NOMO-1 (cell line): ENCODE results near the gene CNIH2.
"Not testable (repeated sequence)": the region's sequence is repeated elsewhere in the genome, so short reads cannot be mapped to it uniquely, and the experiment has no call there.

Experiments used
- DNase-seq, 2 experiments: peaks; one replicate each; lab custom pipeline; 2025; ENCODE audit not compliant: unreplicated experiment in 2 of 2; lab: John Stamatoyannopoulos, UW

CNIH2 gene

GRCh38 chr11:66313321-66314185, 35.6 kb downstream of the CNIH2 start:
- DNase-seq: no peak

DNA sequence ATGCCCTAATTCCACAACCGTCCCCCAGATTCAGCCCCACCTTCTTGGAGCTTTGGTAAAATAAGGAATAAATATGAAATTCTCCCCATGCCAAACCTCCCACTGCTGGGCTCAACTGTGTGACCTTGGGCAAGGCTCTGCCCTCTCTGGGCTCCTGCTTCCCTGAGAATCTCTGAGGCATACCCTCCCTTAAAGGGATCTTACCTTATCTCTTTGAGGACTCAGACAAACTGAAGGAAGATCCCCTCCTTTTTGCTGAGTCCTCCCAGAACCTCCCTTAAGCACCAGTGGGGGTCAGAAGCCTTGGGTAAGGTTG, 36.2 kb downstream of the CNIH2 start:
- DNase-seq: no peak

DNA sequence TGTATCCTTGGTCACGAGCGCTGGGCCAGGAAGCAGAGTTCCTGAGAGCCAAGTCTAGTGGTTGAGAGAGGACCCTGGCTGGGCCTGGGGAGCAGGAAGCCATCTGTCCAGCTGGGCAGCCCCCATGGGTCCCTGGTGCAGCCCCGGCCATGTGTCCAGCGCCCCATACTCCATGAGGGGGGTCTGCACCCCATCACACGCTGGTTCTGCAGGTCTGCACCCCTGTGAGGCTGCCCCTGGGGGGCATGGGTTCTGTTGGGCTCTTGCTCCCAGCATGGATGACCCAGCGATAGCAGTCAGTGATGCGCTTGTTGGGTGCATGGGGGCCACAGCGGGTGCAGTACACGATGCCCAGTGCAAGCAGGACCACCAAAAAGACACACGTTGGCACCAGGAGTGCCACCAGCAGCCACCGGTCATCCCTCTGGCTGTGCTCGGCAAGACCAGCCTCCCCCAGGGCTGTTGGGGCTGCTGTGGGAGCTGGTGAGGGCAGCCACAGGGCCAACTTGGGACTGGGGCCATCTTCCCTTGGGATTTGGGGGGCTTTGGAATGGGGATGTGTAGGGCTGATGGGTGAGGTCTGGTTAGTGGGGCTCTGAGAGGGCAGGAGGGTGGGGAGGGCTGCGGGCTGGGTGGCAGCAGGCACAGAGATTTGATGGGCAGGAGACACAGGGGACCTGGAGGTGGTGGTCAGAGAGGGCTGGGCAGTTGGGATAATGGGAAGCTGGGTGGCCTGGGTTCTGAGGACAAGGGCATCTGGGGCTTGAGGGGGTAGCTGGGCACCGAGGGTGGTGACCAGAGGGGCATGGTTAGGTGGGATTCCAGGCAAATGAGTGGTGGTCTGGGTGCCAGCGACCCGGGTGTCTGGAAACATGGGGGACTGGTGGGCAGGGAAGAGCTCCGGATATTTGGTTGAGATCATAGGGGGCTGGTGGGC, 36.9 kb downstream of the CNIH2 start:
- no peak for DNase-seq

DNA sequence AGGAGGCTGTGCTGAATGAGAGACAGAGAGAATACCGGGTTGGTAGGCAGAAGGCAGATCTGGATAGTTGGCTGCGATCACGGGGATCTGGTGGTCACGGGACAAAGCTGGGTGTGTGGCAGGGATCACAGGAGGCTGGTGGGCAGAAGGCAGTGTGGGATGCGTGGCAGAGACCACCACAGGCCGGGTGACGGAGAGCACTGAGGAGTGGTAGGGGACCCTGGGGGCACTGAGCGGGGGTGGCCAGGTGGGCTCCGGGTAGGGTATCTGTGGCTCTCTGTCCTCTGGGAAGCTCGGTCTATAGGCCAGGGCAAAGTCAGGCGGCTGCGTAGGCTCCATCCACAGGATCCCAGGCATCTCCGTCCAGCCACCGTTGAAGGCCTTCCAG, 37.5 kb downstream of the CNIH2 start:
- DNase-seq: no peak

- DNase-seq: no peak
Measured at GRCh38 chr11:66315921-66316811, 38.2 kb downstream of the CNIH2 start.

DNA sequence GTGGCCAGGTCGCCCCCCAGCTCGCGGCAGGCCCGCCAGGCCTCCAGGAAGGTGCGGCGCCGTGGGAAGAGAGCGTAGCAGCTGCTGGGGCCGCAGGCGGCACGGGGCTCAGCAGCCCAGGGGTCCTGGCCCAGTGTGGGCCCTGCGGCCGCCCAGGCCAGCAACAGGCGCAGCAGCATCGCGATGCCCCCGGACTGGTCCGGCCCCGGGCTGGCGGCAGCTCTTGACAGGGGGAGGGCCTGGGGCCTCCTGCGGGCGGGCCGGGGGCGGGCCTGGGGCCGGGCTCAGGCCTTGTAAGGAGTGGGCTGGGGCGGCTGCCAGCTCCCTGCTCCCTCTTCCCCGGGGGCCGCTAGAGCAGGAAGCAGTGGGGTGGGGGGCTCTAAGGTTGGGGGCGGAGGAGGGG, 38.9 kb downstream of the CNIH2 start, which contains the start of gene CD248:
CD248 (minus strand) TSS at position 196 of the 403 bp plus-strand sequence; CDS start at position 179, 17 bp downstream.
- DNase-seq: no peak

DNA sequence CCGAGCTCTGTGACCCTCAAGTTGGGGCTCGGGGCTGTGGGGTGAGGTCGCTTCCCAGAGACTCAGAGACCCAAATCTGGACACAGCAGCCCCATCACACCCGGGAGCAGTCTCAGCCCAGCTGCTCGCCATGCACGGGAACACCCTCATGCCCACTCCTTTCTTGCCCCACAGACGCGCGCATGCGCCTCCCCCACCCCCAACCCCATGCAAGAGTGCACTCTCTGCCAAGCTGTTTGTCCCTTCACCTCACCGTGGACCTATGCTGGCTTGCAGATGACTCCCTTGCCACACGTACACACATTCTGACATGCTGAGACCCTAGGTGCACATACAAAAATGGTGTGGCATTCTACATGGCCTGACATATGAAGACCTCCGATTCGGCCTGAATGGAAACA, 39.3 kb downstream of the CNIH2 start:
- no peak for DNase-seq

- peak; percentile 89 to 95 for DNase-seq
Measured at GRCh38 chr11:66317723-66318599, 40.0 kb downstream of the CNIH2 start.

DNA sequence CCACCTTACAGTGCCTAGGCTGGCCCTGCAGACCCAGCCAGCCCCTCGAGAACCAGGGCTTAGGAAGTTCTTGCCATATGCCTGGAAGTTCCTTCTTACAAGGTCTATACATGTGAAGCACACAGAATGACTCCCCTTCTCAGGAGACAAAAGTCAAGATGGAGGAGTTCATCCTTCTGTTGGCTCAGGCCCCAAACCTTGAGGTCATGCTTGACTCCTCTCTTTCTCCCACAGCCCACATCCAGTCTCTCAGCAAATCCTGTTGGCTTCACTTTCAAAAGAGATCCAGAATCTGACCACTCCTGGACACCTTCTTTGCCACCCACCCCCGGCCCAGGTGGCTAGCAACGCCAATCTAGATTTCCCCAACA, 40.6 kb downstream of the CNIH2 start:
- no peak for DNase-seq

DNA sequence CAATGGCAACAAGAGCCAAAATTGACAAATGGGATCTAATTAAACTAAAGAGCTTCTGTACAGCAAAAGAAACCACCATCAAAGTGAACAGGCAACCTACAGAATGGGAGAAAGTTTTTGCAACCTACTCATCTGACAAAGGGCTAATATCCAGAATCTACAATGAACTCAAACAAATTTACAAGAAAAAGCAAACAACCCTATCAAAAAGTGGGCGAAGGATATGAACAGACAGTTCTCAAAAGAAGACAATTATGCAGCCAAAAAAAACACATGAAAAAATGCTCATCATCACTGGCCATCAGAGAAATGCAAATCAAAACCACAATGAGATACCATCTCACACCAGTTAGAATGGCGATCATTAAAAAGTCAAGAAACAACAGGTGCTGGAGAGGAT, 42.3 kb downstream of the CNIH2 start:
- not testable (repeated sequence) for DNase-seq

GRCh38 chr11:66320748-66321147, 42.8 kb downstream of the CNIH2 start:
- not testable (repeated sequence) for DNase-seq

GRCh38 chr11:66321606-66322005, 43.6 kb downstream of the CNIH2 start:
- DNase-seq: no peak

DNA sequence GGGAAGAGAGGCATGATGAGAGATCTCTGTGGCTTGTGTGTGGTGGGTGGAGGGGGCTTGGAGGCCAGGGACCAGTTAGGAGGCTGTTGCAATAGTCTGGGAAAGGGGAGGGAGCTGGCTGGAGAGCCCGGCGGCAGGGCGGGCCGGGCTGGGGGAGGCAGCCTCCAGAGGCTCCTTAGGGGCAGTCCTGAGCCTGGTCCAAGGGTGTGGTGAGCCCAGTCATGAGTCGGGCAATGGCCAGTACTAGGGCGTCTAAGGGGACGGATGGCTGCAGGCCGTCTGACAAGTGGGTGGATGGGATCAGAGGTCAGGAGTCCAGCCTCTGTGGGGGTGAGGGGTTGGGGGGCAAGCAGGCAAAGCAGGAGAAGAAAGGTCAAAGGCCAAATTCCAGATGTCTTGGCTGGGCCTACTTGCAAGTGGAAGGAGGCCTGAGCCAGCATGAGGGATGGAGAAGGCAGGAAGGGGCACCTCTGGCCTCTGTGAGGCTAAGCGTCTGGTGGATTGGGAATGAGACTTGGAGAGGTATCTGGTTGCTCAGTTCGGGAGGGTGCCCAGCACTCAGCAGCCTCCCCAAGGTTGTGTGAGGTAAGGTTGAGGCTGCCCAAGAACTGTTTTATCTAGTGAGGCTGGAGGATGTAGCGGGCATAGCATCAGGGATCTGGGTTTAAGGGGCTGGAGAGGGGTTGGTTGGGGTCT, 44.9 kb downstream of the CNIH2 start:
- no peak for DNase-seq

GRCh38 chr11:66323684-66324083, 45.7 kb downstream of the CNIH2 start:
- no peak for DNase-seq

DNA sequence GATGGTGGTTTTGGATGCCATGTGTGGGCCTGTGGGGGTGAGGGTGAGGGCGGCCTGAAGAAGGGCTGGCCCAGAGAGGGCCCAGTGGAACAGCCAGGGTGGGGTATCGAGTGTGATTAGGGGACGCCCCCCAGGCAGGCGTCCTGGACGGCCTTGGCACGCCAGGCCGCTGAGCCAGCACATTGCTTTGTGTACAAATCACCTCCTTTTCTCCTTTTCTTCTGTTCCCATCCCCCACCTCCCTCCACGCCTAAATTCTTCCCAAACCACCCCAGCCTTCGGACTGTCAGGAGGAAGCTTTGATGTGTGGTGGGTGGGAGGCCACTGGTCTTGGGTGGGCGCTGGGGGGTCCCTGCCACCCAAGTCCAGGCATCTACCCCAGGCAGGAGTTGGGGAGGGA, 46.7 kb downstream of the CNIH2 start:
- DNase-seq: no peak

- no peak for DNase-seq
Measured at GRCh38 chr11:66325263-66325671, 47.3 kb downstream of the CNIH2 start.

DNA sequence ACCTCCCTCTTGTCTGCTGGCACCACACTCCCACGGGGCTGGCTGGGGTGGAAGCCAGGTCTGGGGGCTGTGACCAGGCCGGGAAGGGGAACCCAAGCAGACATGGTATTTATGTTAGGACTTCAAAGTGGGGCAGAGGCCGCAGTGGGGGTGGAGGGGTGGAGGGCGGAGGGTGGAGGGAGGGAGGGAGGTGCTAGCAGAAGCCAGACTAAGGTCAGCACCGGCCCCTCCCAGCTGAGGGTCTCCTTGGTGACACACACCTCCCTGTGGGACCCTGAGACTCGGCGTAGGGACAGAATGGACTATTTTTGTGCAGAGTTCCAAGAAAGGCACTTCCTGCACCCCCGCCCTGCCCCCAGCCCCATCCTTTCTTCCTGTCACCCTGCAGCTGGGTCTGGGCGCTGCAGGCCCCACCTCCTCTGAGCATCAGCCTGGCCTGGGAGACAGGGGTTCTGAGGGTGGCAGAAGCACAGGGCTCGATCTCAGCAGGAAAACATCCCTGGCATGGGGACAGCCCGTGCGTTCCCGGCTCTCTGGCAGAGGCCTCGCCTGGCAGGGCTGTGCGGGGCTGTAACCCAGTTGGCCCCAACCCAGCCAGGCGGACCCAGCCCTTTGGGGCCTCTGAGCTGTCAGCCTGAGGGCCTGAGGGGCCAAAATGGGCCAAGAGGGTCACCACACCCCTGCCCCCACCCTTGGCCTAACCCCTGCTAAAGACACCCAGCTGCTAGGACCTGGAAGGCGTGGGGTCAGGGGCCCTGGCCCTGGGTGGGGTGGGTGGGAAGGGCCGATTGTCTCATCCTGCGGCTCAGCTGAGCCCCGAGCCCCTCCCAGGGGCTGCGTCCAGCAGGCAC, 48.5 kb downstream of the CNIH2 start:
- DNase-seq: no peak
